Measurements from ENCODE around the gene SYNGR3.

DNA sequence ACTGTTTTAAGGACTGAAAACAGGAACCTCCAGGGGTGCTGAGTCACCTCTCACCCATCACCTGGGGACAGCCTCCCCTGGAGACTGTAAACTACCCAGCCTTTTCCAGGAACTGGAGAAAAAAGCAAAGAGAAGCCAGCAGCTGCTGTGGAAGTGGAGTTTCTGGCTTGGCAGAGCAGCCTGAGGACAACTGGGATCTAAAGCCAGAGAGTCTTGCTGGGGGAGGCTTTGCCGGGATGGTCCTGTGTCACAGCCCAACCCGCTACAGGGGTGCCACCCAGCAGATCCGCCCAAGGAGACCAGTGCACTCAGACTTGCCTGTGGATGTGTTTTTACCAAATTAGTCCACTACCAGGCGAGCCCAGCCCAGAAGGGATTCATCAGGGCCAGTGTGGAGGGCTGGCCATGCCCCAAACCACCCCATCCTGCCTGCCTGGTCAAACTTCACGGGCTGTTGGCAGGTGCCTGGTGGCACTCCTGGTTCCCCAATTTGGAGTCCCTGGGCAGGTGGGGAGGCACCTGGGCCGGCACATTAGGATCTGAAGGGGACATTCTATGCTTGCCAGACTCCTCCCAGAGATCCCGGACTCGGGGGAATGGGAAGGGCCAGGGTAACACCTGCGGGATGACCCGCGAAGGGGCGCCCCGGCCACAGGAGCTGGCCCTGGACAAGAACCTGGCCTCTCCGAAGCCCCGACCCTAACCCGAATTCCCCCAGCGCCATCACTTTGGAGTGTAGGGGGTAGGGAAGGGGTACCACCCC lies 47.5 kb upstream of the SYNGR3 start:
- no peak for TF ChIP-seq CTCF (IDR thresholded peaks at IDR 0.05; ENCODE audit: low read depth, low read length, poor library complexity, severe bottlenecking)
- TF ChIP-seq EZH2phosphoT487 (IDR thresholded peaks at IDR 0.05; ENCODE audit: borderline replicate concordance, low read length), result no peak
